Measurements from ENCODE around the gene TRIO.

The TRIO gene

DNA sequence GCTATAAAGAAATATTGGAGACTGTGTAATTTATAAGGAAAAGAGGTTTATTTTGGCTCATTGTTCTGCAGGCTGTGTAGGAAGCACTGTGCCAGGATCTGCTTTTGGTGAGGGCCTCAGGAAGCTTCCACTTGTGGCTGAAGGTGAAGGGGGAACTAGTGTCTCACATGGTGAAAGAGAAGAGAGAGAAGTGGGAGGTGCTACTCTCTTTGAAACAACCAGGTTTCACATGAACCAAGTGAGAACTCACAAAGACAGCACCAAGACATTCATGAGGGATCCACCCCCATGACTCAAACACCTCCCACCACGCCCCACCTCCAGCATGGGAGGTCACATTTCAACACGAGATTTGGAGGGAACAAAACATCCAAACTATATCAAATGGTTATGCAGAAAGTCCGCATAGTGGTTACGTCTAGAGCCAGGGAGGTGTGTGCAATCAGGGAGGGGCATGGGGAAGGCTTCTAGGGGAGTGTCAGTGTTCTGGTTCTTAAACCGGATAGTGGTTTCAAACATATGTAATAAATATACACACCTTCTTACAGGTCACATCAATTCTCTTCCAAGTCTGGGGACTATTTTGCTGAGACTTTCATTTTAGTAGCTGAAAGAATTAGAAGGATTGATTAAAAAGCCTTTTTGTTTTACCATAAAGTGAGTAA, 113.0 kb downstream of the TRIO start:
- no peak for TF ChIP-seq EZH2phosphoT487 (IDR thresholded peaks at IDR 0.05; ENCODE audit: borderline replicate concordance, low read length)
- TF ChIP-seq, protein P1, sequence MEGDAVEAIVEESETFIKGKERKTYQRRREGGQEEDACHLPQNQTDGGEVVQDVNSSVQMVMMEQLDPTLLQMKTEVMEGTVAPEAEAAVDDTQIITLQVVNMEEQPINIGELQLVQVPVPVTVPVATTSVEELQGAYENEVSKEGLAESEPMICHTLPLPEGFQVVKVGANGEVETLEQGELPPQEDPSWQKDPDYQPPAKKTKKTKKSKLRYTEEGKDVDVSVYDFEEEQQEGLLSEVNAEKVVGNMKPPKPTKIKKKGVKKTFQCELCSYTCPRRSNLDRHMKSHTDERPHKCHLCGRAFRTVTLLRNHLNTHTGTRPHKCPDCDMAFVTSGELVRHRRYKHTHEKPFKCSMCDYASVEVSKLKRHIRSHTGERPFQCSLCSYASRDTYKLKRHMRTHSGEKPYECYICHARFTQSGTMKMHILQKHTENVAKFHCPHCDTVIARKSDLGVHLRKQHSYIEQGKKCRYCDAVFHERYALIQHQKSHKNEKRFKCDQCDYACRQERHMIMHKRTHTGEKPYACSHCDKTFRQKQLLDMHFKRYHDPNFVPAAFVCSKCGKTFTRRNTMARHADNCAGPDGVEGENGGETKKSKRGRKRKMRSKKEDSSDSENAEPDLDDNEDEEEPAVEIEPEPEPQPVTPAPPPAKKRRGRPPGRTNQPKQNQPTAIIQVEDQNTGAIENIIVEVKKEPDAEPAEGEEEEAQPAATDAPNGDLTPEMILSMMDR (IDR thresholded peaks at IDR 0.05; ENCODE audit: low read depth, low read length, poor library complexity, severe bottlenecking), result no peak
- H3K4me2 ChIP-seq (ENCODE audit: low read length), result no peak overlapping the region
- no peak overlapping the region for H3K4me3 ChIP-seq (ENCODE audit: low read length)
- H3K36me3 ChIP-seq (ENCODE audit: control insufficient read depth, low read length), result no peaks in the 10 kb centered on the region
- no peaks in the 10 kb centered on the region for H3K27me3 ChIP-seq (ENCODE audit: control insufficient read depth, low read length)
- no peaks in the 10 kb centered on the region for H3K9me2 ChIP-seq (replicated peaks; ENCODE audit: control insufficient read depth, low read length)
- peaks cover 53% of the 10 kb centered on the region for H3K4me1 ChIP-seq (ENCODE audit: control insufficient read depth, low read length)
- H3K9me3 ChIP-seq (ENCODE audit: control insufficient read depth, insufficient read depth, low read length), result no peaks in the 10 kb centered on the region
- H3K27ac ChIP-seq (ENCODE audit: low read depth, low read length), result no peak overlapping the region
- no peaks in the 10 kb centered on the region for H3F3A ChIP-seq (ENCODE audit: control insufficient read depth, insufficient read depth)
- H3K79me2 ChIP-seq (ENCODE audit: control insufficient read depth, low read length), result peaks cover 83% of the 10 kb centered on the region
- H4K20me1 ChIP-seq (ENCODE audit: control insufficient read depth, insufficient read depth, low read depth, low read length), result no peaks in the 10 kb centered on the region

DNA sequence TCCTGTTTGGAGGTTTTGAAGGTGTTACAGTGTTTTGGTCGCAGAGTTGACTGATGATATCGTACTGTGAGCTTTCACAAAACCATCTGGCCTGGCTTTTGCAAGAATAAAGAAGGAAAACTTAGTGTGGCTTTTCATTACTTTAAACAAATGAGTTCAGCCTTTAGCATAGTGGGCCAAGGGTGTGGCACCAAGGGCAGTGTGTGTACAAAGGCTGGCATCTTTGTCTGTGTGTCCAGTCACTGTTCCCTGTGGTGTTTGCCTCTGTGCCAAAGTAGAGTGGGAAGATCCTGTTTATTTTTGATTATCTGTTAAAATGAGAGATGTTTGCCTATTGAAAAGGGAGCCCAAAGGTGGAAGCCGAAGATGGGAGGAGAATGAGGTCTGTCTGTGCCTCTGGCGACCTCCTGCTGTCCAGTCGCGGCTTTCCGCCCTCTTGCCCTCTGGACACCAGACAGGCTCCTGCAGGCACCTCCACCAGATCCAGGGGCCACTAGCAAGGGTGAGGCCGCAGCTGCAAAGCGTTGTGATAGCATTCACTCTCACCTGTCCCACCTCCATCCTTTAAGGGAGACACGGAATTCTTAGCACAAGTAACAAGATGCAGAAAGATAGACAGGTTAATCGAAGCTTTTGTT, 113.7 kb downstream of the TRIO start:
- Histone ChIP-seq H3F3A (ENCODE audit: control insufficient read depth, insufficient read depth) (no peaks in the 10 kb centered on the region), H3K4me1 (ENCODE audit: control insufficient read depth, low read length) (peaks cover 53% of the 10 kb centered on the region), H3K36me3 (ENCODE audit: control insufficient read depth, low read length) (no peaks in the 10 kb centered on the region), H3K4me2 (ENCODE audit: low read length) (no peak overlapping the region), H3K9me2 (replicated peaks; ENCODE audit: control insufficient read depth, low read length) (no peaks in the 10 kb centered on the region), H3K27me3 (ENCODE audit: control insufficient read depth, low read length) (no peaks in the 10 kb centered on the region), H4K20me1 (ENCODE audit: control insufficient read depth, insufficient read depth, low read depth, low read length) (no peaks in the 10 kb centered on the region), H3K4me3 (ENCODE audit: low read length) (no peak overlapping the region), H3K9me3 (ENCODE audit: control insufficient read depth, insufficient read depth, low read length) (no peaks in the 10 kb centered on the region), H3K79me2 (ENCODE audit: control insufficient read depth, low read length) (peaks cover 83% of the 10 kb centered on the region), H3K27ac (ENCODE audit: low read depth, low read length) (no peak overlapping the region)
- no peak for TF ChIP-seq EZH2phosphoT487 (IDR thresholded peaks at IDR 0.05; ENCODE audit: borderline replicate concordance, low read length)
- TF ChIP-seq, protein P1 (IDR thresholded peaks at IDR 0.05; ENCODE audit: low read depth, low read length, poor library complexity, severe bottlenecking), result no peak

DNA sequence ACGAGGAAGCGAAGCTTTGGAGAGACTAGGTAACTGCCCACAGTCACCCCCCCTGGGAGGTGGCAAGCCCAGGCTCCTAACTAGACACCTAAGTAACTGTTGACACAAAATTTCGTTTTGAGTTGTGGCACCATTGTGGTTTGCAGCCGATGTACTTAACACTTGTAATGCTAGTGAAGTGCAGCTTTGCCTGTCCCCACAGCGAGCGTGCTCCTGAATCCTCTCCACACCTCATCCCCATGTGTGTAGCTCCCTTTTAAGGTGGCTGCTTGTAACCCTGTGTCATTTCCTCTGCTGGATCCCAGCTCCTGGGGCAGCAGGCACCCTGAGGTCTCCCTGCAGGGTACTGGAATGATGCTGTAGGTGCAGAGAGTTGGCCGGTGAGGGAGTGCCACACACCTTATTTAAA, 114.9 kb downstream of the TRIO start:
- peak overlapping the region; percentile 59 for H3K4me2 ChIP-seq (ENCODE audit: low read length)
- no peaks in the 10 kb centered on the region for H3K9me3 ChIP-seq (ENCODE audit: control insufficient read depth, insufficient read depth, low read length)
- no peaks in the 10 kb centered on the region for H3K27me3 ChIP-seq (ENCODE audit: control insufficient read depth, low read length)
- TF ChIP-seq EZH2phosphoT487 (IDR thresholded peaks at IDR 0.05; ENCODE audit: borderline replicate concordance, low read length), result no peak
- TF ChIP-seq, protein P1 (IDR thresholded peaks at IDR 0.05; ENCODE audit: low read depth, low read length, poor library complexity, severe bottlenecking), result no peak
- peaks cover 50% of the 10 kb centered on the region for H3K4me1 ChIP-seq (ENCODE audit: control insufficient read depth, low read length)
- H3F3A ChIP-seq (ENCODE audit: control insufficient read depth, insufficient read depth), result no peaks in the 10 kb centered on the region
- H3K9me2 ChIP-seq (replicated peaks; ENCODE audit: control insufficient read depth, low read length), result no peaks in the 10 kb centered on the region
- H3K4me3 ChIP-seq (ENCODE audit: low read length), result peak overlapping the region; percentile 39
- H3K79me2 ChIP-seq (ENCODE audit: control insufficient read depth, low read length), result peaks cover 82% of the 10 kb centered on the region
- H3K36me3 ChIP-seq (ENCODE audit: control insufficient read depth, low read length), result no peaks in the 10 kb centered on the region
- H4K20me1 ChIP-seq (ENCODE audit: control insufficient read depth, insufficient read depth, low read depth, low read length), result no peaks in the 10 kb centered on the region
- H3K27ac ChIP-seq (ENCODE audit: low read depth, low read length), result no peak overlapping the region
